Renal pelvis (tissue), 4 donors: ENCODE measurements around the gene FREY1. TPM values are rescaled to one million over a fixed set of nuclear protein-coding genes. Genes with fewer than 3 reads are reported as not detected.

ENCODE experiments used
- DNase-seq: peaks from one replicate; pipeline ENCODE4 v3.0.0-alpha.2; 2013
- polyA plus RNA-seq, 3 donors: library from polyadenylated mRNA; unstranded; fragments of 120-200 nt; gene quantifications; one replicate each; pipeline ENCODE4 v1.2.1, GENCODE V29; 2013; ENCODE audit not compliant: insufficient read length in 3 of 3

Gene FREY1
- polyA plus RNA-seq, 3 donors = 0.41 to 0.77 (median 0.59) TPM

- DNase-seq = no peak
These were observed 22.5 kb upstream of the FREY1 start for GRCh38 chr11:45929486-45930030.

- DNase-seq = no peak
These were observed 21.6 kb upstream of the FREY1 start for GRCh38 chr11:45928535-45929215.

- no peak for DNase-seq
These were observed 20.8 kb upstream of the FREY1 start for GRCh38 chr11:45927684-45928413.

GRCh38 chr11:45927332-45927683 is 20.2 kb upstream of the FREY1 start:
- no peak for DNase-seq

GRCh38 chr11:45926536-45927331 is 19.7 kb upstream of the FREY1 start:
- DNase-seq = no peak

- no peak for DNase-seq
These were observed 18.9 kb upstream of the FREY1 start for GRCh38 chr11:45926001-45926401.

GRCh38 chr11:45925550-45925949 is 18.5 kb upstream of the FREY1 start:
- DNase-seq = no peak

GRCh38 chr11:45924927-45925326 is 17.9 kb upstream of the FREY1 start:
- DNase-seq = no peak

GRCh38 chr11:45924036-45924915 is 17.2 kb upstream of the FREY1 start:
- no peak for DNase-seq

- DNase-seq = peak; percentile 46
These were observed 15.5 kb upstream of the FREY1 start, which contains the start of gene LARGE2 for GRCh38 chr11:45922425-45923082. Gene LARGE2, plus strand, starts transcription at chr11:45922656. Its CDS starts 227 bp downstream, at chr11:45922883.

GRCh38 chr11:45921561-45922424 is 14.7 kb upstream of the FREY1 start:
- DNase-seq = peak; percentile 61

- no peak for DNase-seq
These were observed 13.7 kb upstream of the FREY1 start for GRCh38 chr11:45920531-45921477.

- no peak for DNase-seq
These were observed 12.9 kb upstream of the FREY1 start for GRCh38 chr11:45919806-45920530.

- DNase-seq = no peak
These were observed 12.0 kb upstream of the FREY1 start for GRCh38 chr11:45918962-45919675.

GRCh38 chr11:45918331-45918941 is 11.4 kb upstream of the FREY1 start:
- DNase-seq = peak; percentile 49

- peak; percentile 97 for DNase-seq
These were observed 10.7 kb upstream of the FREY1 start, which contains the start of gene PEX16 for GRCh38 chr11:45917623-45918330. Gene PEX16, minus strand, starts transcription at chr11:45917877. Its CDS starts 66 bp downstream, at chr11:45917811.
